GM19035 (cell line): ENCODE data around the gene LCK.
"Not testable (repeated sequence)": the region's sequence is repeated elsewhere in the genome, so short reads cannot be mapped to it uniquely, and the experiment has no call there.

Source experiments
- ATAC-seq: cut with Tn5 transposase; IDR thresholded peaks from one replicate; pipeline ENCODE4 v1.9.1; 2021; ENCODE audit not compliant: unreplicated experiment

LCK gene

GRCh38 chr1:32239790-32240139 is 11.3 kb upstream of the LCK start:
- no peak for ATAC-seq

GRCh38 chr1:32240140-32240951 is 10.7 kb upstream of the LCK start:
- ATAC-seq: no peak

- ATAC-seq: no peak
Measured at GRCh38 chr1:32241001-32241763, 9.9 kb upstream of the LCK start.

GRCh38 chr1:32242341-32242851 is 8.7 kb upstream of the LCK start:
- ATAC-seq: no peak

GRCh38 chr1:32246888-32247273 is 4.2 kb upstream of the LCK start, which contains the start of gene FAM167B:
Gene FAM167B, plus strand, starts transcription at chr1:32247222. Its CDS starts 200 bp downstream, at chr1:32247422.
- ATAC-seq: no peak

GRCh38 chr1:32247452-32247851 is 3.6 kb upstream of the LCK start:
- ATAC-seq: no peak

GRCh38 chr1:32247983-32248889 is 2.8 kb upstream of the LCK start:
- ATAC-seq: no peak

GRCh38 chr1:32249831-32250525 is 1.1 kb upstream of the LCK start:
- peak; percentile 64 for ATAC-seq

- ATAC-seq: no peak
Measured at GRCh38 chr1:32255072-32256071, 4.3 kb downstream of the LCK start.

GRCh38 chr1:32256473-32257226 is 5.6 kb downstream of the LCK start:
- no peak for ATAC-seq

- ATAC-seq: no peak
Measured at GRCh38 chr1:32257227-32257508, 6.1 kb downstream of the LCK start.

GRCh38 chr1:32263236-32263593 is 12.2 kb downstream of the LCK start:
- not testable (repeated sequence) for ATAC-seq

- ATAC-seq: no peak
Measured at GRCh38 chr1:32263744-32264143, 12.7 kb downstream of the LCK start.

GRCh38 chr1:32265846-32266245 is 14.8 kb downstream of the LCK start:
- no peak for ATAC-seq

- no peak for ATAC-seq
Measured at GRCh38 chr1:32266921-32267591, 16.0 kb downstream of the LCK start.

GRCh38 chr1:32269744-32270143 is 18.7 kb downstream of the LCK start:
- no peak for ATAC-seq

GRCh38 chr1:32272557-32273390 is 21.7 kb downstream of the LCK start:
- no peak for ATAC-seq
